HUES6 (cell line): ENCODE results near the gene CCDC142.
"Not testable (repeated sequence)": the region's sequence is repeated elsewhere in the genome, so short reads cannot be mapped to it uniquely, and the experiment has no call there.

ENCODE experiments used
- H3K27ac ChIP-seq: 2 replicates; pipeline ENCODE4 v1.7.0; 2013; ENCODE audit warnings: low read depth, mild to moderate bottlenecking, low read length, inconsistent platforms
- H3K27me3 ChIP-seq: 2 replicates; pipeline ENCODE4 v1.6.1; 2013; ENCODE audit warnings: low read length; ENCODE audit not compliant: control insufficient read depth, insufficient read depth
- H3K36me3 ChIP-seq: 2 replicates; pipeline ENCODE4 v1.6.1; 2013; ENCODE audit warnings: low read length; ENCODE audit not compliant: control insufficient read depth, insufficient read depth
- H3K4me1 ChIP-seq: 2 replicates; pipeline ENCODE4 v1.6.1; 2013; ENCODE audit warnings: low read length; ENCODE audit not compliant: control insufficient read depth, insufficient read depth
- H3K4me3 ChIP-seq: 2 replicates; pipeline ENCODE4 v1.5.1; 2013; ENCODE audit warnings: low read depth, low read length
- H3K9ac ChIP-seq: one replicate; pipeline ENCODE4 v1.6.1; 2013; ENCODE audit warnings: mild to moderate bottlenecking, low read length
- H3K9me3 ChIP-seq: 2 replicates; pipeline ENCODE4 v1.6.1; 2013; ENCODE audit warnings: low read depth, low read length; ENCODE audit not compliant: control insufficient read depth, insufficient read depth

Gene CCDC142

DNA sequence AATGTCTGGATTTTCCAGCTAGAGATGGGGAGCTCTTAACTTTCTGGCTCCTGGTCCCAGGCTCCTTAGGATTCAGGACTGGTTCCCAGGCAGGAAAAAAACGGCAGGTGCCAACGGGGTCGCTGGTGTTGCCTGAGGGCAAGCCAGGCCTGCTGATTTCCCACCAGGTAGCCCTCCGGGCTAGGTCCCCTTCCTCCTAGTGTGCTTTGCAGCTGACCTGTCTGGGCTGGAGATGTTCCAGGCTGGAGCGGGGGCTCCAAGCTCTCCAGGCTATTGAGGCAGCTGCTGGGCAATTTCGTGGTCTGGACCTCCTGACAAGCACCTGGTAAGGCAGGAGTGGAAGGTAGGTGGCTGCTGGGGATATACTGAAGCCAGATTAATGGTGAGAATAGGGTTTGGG is 8.3 kb downstream of the CCDC142 start:
- Histone ChIP-seq H3K4me3 (no peak overlapping the region), H3K27ac (no peak overlapping the region), H3K36me3 (peaks cover 21% of the 10 kb centered on the region), H3K4me1 (no peaks in the 10 kb centered on the region), H3K9ac (no peak overlapping the region), H3K27me3 (no peaks in the 10 kb centered on the region), H3K9me3 (no peaks in the 10 kb centered on the region)

GRCh38 chr2:74472945-74473258 is 9.9 kb downstream of the CCDC142 start:
- no peaks in the 10 kb centered on the region for H3K9me3 ChIP-seq
- peak overlapping the region; percentile 86 for H3K4me3 ChIP-seq
- no peaks in the 10 kb centered on the region for H3K4me1 ChIP-seq
- no peaks in the 10 kb centered on the region for H3K27me3 ChIP-seq
- peak overlapping the region; percentile 12 for H3K27ac ChIP-seq
- peak overlapping the region; percentile 89 for H3K9ac ChIP-seq
- peaks cover 21% of the 10 kb centered on the region for H3K36me3 ChIP-seq

- peaks cover 17% of the 10 kb centered on the region for H3K36me3 ChIP-seq
- no peaks in the 10 kb centered on the region for H3K4me1 ChIP-seq
- H3K9me3 ChIP-seq = no peaks in the 10 kb centered on the region
- no peaks in the 10 kb centered on the region for H3K27me3 ChIP-seq
- peak within 1 kb of the TSS; percentile 12 for H3K27ac ChIP-seq
- peak within 1 kb of the TSS; percentile 86 for H3K4me3 ChIP-seq
- H3K9ac ChIP-seq = peak within 1 kb of the TSS; percentile 89
These were observed 10.5 kb downstream of the CCDC142 start, which contains the start of gene MRPL53 for GRCh38 chr2:74472086-74472944. Gene MRPL53, minus strand, starts transcription at chr2:74472680. Its CDS starts 20 bp downstream, at chr2:74472660.

GRCh38 chr2:74471332-74472065 is 11.3 kb downstream of the CCDC142 start:
- Histone ChIP-seq H3K4me1 (no peaks in the 10 kb centered on the region), H3K36me3 (peaks cover 15% of the 10 kb centered on the region), H3K9ac (peak overlapping the region; percentile 89), H3K27me3 (no peaks in the 10 kb centered on the region), H3K27ac (no peak overlapping the region), H3K4me3 (peak overlapping the region; percentile 86), H3K9me3 (no peaks in the 10 kb centered on the region)

GRCh38 chr2:74470742-74471141 is 12.1 kb downstream of the CCDC142 start:
- H3K4me1 ChIP-seq, H3K27me3 ChIP-seq, H3K9me3 ChIP-seq, H3K4me3 ChIP-seq, H3K27ac ChIP-seq, H3K9ac ChIP-seq: not testable (repeated sequence)
- H3K36me3 ChIP-seq = peaks cover 15% of the 10 kb centered on the region

DNA sequence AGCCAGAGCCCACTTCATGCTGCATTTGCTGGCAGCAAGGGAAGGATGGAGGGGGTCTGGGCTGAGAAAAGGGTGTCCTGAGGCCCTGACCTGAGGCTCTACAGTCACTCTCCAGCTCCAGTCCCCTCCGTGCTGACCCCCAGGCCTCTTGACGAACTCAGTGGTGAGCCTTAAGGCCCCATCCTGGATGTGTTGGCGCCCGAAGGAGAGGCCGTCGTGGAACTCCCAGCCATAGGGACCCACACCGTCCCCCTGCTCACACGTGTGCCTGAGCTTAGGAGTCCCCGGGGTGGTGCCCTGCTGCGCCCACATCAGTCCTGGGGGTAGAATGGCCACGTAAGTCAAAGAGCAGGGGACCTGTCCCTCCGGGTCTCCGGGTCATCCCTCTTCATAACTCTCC is 18.4 kb downstream of the CCDC142 start:
- Histone ChIP-seq H3K27me3 (no peaks in the 10 kb centered on the region), H3K9me3 (no peaks in the 10 kb centered on the region), H3K4me1 (0 out of 2 replicates have a peak, but pooled peaks cover 3% of the 10 kb centered on the region), H3K4me3 (peak overlapping the region; percentile 88), H3K9ac (peak overlapping the region; percentile 81), H3K36me3 (peaks cover 23% of the 10 kb centered on the region), H3K27ac (no peak overlapping the region)

DNA sequence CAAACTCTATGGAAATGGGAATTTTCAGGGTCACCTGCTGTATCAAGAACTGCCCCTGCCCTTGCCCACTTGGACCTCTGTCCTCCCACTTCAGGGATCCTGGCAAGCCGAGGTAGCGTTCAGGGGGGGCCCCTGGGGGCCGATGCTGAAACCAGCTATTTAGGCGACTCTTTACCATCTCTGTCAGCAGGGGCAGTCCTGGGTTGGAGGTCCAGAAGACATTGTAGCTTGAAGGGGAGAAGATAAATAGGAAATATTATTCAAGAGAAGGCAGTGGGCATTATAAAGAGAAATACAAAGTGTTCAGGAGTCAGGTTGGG is 20.1 kb downstream of the CCDC142 start:
- H3K9me3 ChIP-seq = no peaks in the 10 kb centered on the region
- H3K4me1 ChIP-seq = 0 out of 2 replicates have a peak, but pooled peaks cover 3% of the 10 kb centered on the region
- no peak overlapping the region for H3K9ac ChIP-seq
- peaks cover 23% of the 10 kb centered on the region for H3K36me3 ChIP-seq
- no peak overlapping the region for H3K4me3 ChIP-seq
- H3K27me3 ChIP-seq = no peaks in the 10 kb centered on the region
- H3K27ac ChIP-seq = no peak overlapping the region

GRCh38 chr2:74462054-74462785 is 20.6 kb downstream of the CCDC142 start:
- H3K4me3 ChIP-seq = no peak overlapping the region
- H3K27ac ChIP-seq = no peak overlapping the region
- 0 out of 2 replicates have a peak, but pooled peaks cover 3% of the 10 kb centered on the region for H3K4me1 ChIP-seq
- no peak overlapping the region for H3K9ac ChIP-seq
- H3K27me3 ChIP-seq = no peaks in the 10 kb centered on the region
- H3K36me3 ChIP-seq = peaks cover 23% of the 10 kb centered on the region
- H3K9me3 ChIP-seq = no peaks in the 10 kb centered on the region

DNA sequence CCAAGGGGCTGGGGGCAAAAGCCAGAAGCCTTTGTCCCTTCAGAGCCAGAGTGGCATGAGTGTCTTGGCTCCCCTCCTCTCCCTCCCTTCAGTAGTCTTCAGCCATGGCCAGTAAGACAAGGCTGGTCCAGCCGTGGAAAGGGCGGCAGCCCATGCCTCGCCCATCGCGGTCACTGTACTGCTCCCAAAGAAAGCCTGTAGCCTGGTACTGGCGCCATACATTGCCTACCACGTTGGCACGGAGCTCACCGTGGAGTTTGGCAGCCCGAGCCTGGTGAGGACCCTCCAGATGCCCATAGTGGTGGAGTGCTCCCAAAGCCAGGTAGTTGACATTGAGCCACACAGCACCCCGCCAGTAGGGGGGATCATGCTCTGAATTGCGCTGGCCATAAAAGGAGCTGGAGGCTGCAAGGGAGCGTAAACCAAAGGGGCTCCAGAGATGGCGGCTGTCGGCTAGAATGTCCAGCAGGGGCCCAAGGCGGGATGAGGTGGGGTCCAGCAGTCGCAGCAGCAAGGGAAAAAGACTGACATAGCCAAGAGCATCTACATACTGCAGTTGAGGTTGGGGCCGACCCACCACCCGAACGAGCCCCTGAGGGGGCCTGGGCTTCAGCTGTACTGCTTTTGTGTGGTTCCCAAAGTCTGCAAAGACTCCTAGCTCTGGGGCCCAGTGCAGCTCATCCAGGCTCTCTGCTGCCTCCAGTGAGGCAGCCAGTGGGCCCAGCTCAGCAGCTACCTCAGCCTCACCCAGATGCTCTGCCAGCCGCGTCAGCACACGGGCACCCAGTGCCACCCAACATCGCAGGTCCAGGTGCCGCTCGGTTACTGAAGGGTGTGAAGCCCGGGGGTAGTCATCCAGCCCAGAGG is 21.4 kb downstream of the CCDC142 start:
- H3K27ac ChIP-seq = no peak overlapping the region
- H3K9ac ChIP-seq = no peak overlapping the region
- no peaks in the 10 kb centered on the region for H3K9me3 ChIP-seq
- peaks cover 23% of the 10 kb centered on the region for H3K36me3 ChIP-seq
- H3K4me3 ChIP-seq = no peak overlapping the region
- no peaks in the 10 kb centered on the region for H3K27me3 ChIP-seq
- 0 out of 2 replicates have a peak, but pooled peaks cover 3% of the 10 kb centered on the region for H3K4me1 ChIP-seq

- H3K27me3 ChIP-seq, H3K4me1 ChIP-seq: not testable (repeated sequence)
These were observed 22.6 kb downstream of the CCDC142 start for GRCh38 chr2:74460187-74460586.

More at GRCh38 chr2:74460187-74460586, 22.6 kb downstream of the CCDC142 start:
- H3K9ac ChIP-seq, H3K4me3 ChIP-seq, H3K9me3 ChIP-seq, H3K27ac ChIP-seq: not testable (repeated sequence)
- peaks cover 23% of the 10 kb centered on the region for H3K36me3 ChIP-seq
